SK-N-SH (cell line): Measurements from ENCODE around the gene FADS3. TPM values are rescaled to one million over a fixed set of nuclear protein-coding genes. Genes with fewer than 3 reads are reported as not detected.

Source experiments
- CTCF ChIA-PET: fragments of 300-600, 350-600 bp; formaldehyde crosslinking; extraction: SDS; loops from one replicate; lab custom pipeline; 2021; lab: Yijun Ruan, JAX
- POLR2A ChIA-PET: fragments of 350-600 bp; sonication (Branson Sonifier 250); formaldehyde crosslinking; extraction: SDS; loops from one replicate; lab custom pipeline; 2020; ENCODE audit warnings: antibody characterized with exemption, inconsistent platforms; lab: Yijun Ruan, JAX
- DNase-seq: peaks from one replicate; pipeline ENCODE4 v3.0.0; 2012
- H2AFZ ChIP-seq: fragments of 200-600 bp; sonication (generic); 2 replicates; pipeline ENCODE4 v1.8.1; 2016; ENCODE audit warnings: antibody characterized with exemption, mild to moderate bottlenecking, low read depth
- H3F3A ChIP-seq: fragments of 200-600 bp; sonication (generic); replicated peaks from 2 replicates; pipeline ENCODE3; 2016; ENCODE audit warnings: antibody characterized with exemption, mild to moderate bottlenecking; ENCODE audit not compliant: insufficient read depth
- H3K27ac ChIP-seq, 2 experiments: fragments of 200-500 bp in 1 of 2; fragments of 200-600 bp in 1 of 2; sonication (Bioruptor generic) in 1 of 2; sonication (generic), shearing (Covaris generic) in 1 of 2; 2 replicates each; pipeline versions ENCODE4 v1.5.1 to v1.6.1; 2014 to 2016; ENCODE audit warnings: low read depth in 2 of 2, inconsistent platforms in 1 of 2, low read length in 1 of 2, mild to moderate bottlenecking in 1 of 2, mixed read lengths in 1 of 2
- H3K27me3 ChIP-seq: fragments of 200-600 bp; sonication (generic), shearing (Covaris generic); 2 replicates; pipeline ENCODE4 v1.6.1; 2016; ENCODE audit warnings: mixed run types; ENCODE audit not compliant: insufficient read depth
- H3K36me3 ChIP-seq, 2 experiments: fragments of 200-500 bp in 1 of 2; fragments of 200-600 bp in 1 of 2; sonication (Bioruptor generic) in 1 of 2; sonication (generic) in 1 of 2; replicated peaks in 1 of 2; 2 replicates each; pipeline versions ENCODE3 to v1.5.1; 2014 to 2016; ENCODE audit warnings: low read length in 1 of 2, mild to moderate bottlenecking in 1 of 2; ENCODE audit not compliant: insufficient read depth in 2 of 2, control insufficient read depth in 1 of 2
- H3K4me1 ChIP-seq, 2 experiments: fragments of 200-500 bp in 1 of 2; fragments of 200-600 bp in 1 of 2; sonication (Bioruptor generic) in 1 of 2; sonication (generic), shearing (Covaris generic) in 1 of 2; 2 replicates each; pipeline versions ENCODE4 v1.5.1 to v1.6.1; 2014 to 2016; ENCODE audit warnings: low read depth in 1 of 2, low read length in 1 of 2, mixed run types in 1 of 2; ENCODE audit not compliant: insufficient read depth in 2 of 2, control insufficient read depth in 1 of 2
- H3K4me2 ChIP-seq: fragments of 200-600 bp; sonication (generic), shearing (Covaris generic); 2 replicates; pipeline ENCODE4 v1.6.1; 2017; ENCODE audit warnings: mixed run types
- H3K4me3 ChIP-seq, 2 experiments: fragments of 200-500 bp in 1 of 2; fragments of 200-600 bp in 1 of 2; sonication (Bioruptor generic) in 1 of 2; sonication (generic), shearing (Covaris generic) in 1 of 2; 2 replicates each; pipeline versions ENCODE4 v1.5.1 to v1.8.1; 2014 to 2016; ENCODE audit warnings: low read depth in 2 of 2, inconsistent platforms in 1 of 2, low read length in 1 of 2, mild to moderate bottlenecking in 1 of 2, mixed read lengths in 1 of 2, moderate library complexity in 1 of 2
- H3K79me2 ChIP-seq: fragments of 200-600 bp; sonication (generic); 2 replicates; pipeline ENCODE4 v1.8.1; 2017; ENCODE audit warnings: mild to moderate bottlenecking; ENCODE audit not compliant: insufficient read depth
- H3K9ac ChIP-seq: fragments of 200-600 bp; sonication (generic); 2 replicates; pipeline ENCODE4 v1.6.1; 2017; ENCODE audit warnings: mixed run types
- H3K9me2 ChIP-seq: fragments of 200-600 bp; sonication (generic); 2 replicates; pipeline ENCODE4 v1.6.1; 2017; ENCODE audit warnings: mixed run types
- H3K9me3 ChIP-seq: fragments of 200-600 bp; sonication (generic); 2 replicates; pipeline ENCODE4 v1.6.1; 2017; ENCODE audit warnings: mixed run types, mild to moderate bottlenecking, moderate library complexity
- H4K20me1 ChIP-seq: fragments of 200-600 bp; sonication (generic); 2 replicates; pipeline ENCODE4 v1.6.1; 2017; ENCODE audit warnings: mild to moderate bottlenecking, mixed run types; ENCODE audit not compliant: insufficient read depth
- FOXM1 ChIP-seq: IDR thresholded peaks from 2 replicates; pipeline ENCODE4 v1.4.0; 2012; ENCODE audit warnings: low read depth, mild to moderate bottlenecking
- GABPA ChIP-seq: IDR thresholded peaks from 2 replicates; pipeline ENCODE4 v1.4.0; 2012; ENCODE audit warnings: low read depth, mild to moderate bottlenecking
- JUND ChIP-seq: IDR thresholded peaks from 2 replicates; pipeline ENCODE4 v1.4.0; 2012
- MAX ChIP-seq: IDR thresholded peaks from 2 replicates; pipeline ENCODE4 v1.4.0; 2012; ENCODE audit warnings: low read depth
- MEF2A ChIP-seq: IDR thresholded peaks from 2 replicates; pipeline ENCODE4 v1.4.0; 2012; ENCODE audit warnings: low read depth, borderline replicate concordance
- RFX5 ChIP-seq: IDR thresholded peaks from 2 replicates; pipeline ENCODE4 v1.6.1; 2012; ENCODE audit warnings: mild to moderate bottlenecking, improper control_type of control experiment, low read length
- SIN3A ChIP-seq: IDR thresholded peaks from 2 replicates; pipeline ENCODE4 v1.6.1; 2012; ENCODE audit warnings: low read depth, mild to moderate bottlenecking, low read length, moderate library complexity, borderline replicate concordance
- SMC3 ChIP-seq: IDR thresholded peaks from 2 replicates; pipeline ENCODE4 v1.6.1; 2012; ENCODE audit warnings: low read depth, low read length, improper control_type of control experiment
- TAF1 ChIP-seq: IDR thresholded peaks from 2 replicates; pipeline ENCODE4 v1.6.1; 2012; ENCODE audit warnings: low read depth, mild to moderate bottlenecking, low read length, moderate library complexity, borderline replicate concordance
- USF1 ChIP-seq: IDR thresholded peaks from 2 replicates; pipeline ENCODE4 v1.4.0; 2012; ENCODE audit warnings: low read depth, borderline replicate concordance
- ZBTB33 ChIP-seq: IDR thresholded peaks from 2 replicates; pipeline ENCODE4 v1.4.0; 2012; ENCODE audit warnings: low read depth, borderline replicate concordance
- WGBS: methylation state at CpG from one replicate; pipeline ENCODE4 v1.1.6; 2017; ENCODE audit warnings: low lambda C conversion rate; 5-methylcytosine and 5-hydroxymethylcytosine counted together
- polyA plus RNA-seq, 3 experiments: library from polyadenylated mRNA; depleted of rRNA; stranded (reverse); fragments of >200 nt; gene quantifications; 2 replicates each; pipeline ENCODE4 v1.2.3, GENCODE V29; 2012
- TF ChIP-seq, protein P1 (sequence below): fragments of 150-350 bp; IDR thresholded peaks from 2 replicates; pipeline ENCODE4 v1.6.1; 2017; ENCODE audit warnings: antibody characterized with exemption, low read length, low read depth, borderline replicate concordance
- TF ChIP-seq, protein P2 (sequence below): fragments of 200-600 bp; sonication (generic); IDR thresholded peaks from 2 replicates; pipeline ENCODE4 v1.6.1; 2017; ENCODE audit warnings: antibody characterized with exemption, mild to moderate bottlenecking, moderate library complexity

Gene FADS3
- polyA plus RNA-seq, 1 of the 3 experiments (the other 2 are of a cell fraction), result 93.3 TPM

DNA sequence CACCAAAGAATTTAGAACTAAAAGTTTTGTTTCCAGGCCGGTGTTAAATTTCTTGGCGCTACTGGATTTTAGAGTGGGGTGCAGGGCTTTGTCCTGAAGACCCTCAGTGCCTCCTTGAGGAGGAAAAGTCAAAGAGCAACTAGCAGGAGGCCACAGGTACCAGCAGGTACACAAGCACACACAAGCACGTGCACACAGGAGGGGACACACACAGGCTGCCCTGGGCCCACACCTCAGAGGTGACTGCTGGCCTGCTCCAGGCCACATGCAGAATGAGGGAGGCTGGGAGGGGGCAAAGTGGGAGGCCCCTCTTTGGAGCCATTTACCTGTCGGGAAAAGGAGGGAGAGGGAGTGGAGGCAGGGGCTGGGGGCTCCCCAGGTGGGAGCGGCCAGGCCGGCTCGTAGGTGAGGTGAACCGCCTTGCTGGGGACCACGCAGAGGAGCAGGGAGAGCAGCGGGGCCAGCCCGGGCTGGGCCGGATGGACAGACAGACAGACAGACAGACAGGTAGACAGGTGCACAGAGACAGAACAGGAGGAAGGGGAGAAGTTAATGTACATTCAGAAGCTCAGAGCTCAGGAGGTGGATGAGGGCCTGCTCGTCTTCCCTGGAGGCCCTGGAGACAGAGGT is 13.8 kb upstream of the FADS3 start:
- Histone ChIP-seq H3F3A (no peaks in the 10 kb centered on the region), H2AFZ (no peak overlapping the region), H3K4me1 (no peaks in the 10 kb centered on the region), H3K9me3 (no peaks in the 10 kb centered on the region), H3K4me3 (no peak overlapping the region), H3K9ac (no peak overlapping the region), H3K9me2 (no peaks in the 10 kb centered on the region), H3K79me2 (no peaks in the 10 kb centered on the region), H3K4me2 (no peak overlapping the region), H3K27ac (no peak overlapping the region), H3K27me3 (no peaks in the 10 kb centered on the region), H4K20me1 (no peaks in the 10 kb centered on the region), H3K36me3 (peaks cover 0 to 8% of the 10 kb centered on the region in 2 experiments)
- CTCF ChIA-PET, result interaction anchor here (0.7 to 12.1 kb wide), 8 partner anchors 21 to 203 kb away, joined by 3 to 543 read pairs (median 4); partner anchors contain the start of genes BEST1 and FTH1
- POLR2A ChIA-PET, result no interaction called here
- TF ChIP-seq, protein P1, sequence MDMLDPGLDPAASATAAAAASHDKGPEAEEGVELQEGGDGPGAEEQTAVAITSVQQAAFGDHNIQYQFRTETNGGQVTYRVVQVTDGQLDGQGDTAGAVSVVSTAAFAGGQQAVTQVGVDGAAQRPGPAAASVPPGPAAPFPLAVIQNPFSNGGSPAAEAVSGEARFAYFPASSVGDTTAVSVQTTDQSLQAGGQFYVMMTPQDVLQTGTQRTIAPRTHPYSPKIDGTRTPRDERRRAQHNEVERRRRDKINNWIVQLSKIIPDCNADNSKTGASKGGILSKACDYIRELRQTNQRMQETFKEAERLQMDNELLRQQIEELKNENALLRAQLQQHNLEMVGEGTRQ, result no peak
- no peak for TF ChIP-seq USF1
- no peak for TF ChIP-seq TAF1
- TF ChIP-seq SMC3, result no peak
- no peak for TF ChIP-seq MEF2A
- TF ChIP-seq, protein P2, sequence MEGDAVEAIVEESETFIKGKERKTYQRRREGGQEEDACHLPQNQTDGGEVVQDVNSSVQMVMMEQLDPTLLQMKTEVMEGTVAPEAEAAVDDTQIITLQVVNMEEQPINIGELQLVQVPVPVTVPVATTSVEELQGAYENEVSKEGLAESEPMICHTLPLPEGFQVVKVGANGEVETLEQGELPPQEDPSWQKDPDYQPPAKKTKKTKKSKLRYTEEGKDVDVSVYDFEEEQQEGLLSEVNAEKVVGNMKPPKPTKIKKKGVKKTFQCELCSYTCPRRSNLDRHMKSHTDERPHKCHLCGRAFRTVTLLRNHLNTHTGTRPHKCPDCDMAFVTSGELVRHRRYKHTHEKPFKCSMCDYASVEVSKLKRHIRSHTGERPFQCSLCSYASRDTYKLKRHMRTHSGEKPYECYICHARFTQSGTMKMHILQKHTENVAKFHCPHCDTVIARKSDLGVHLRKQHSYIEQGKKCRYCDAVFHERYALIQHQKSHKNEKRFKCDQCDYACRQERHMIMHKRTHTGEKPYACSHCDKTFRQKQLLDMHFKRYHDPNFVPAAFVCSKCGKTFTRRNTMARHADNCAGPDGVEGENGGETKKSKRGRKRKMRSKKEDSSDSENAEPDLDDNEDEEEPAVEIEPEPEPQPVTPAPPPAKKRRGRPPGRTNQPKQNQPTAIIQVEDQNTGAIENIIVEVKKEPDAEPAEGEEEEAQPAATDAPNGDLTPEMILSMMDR, result no peak
- TF ChIP-seq ZBTB33, result no peak
- no peak for TF ChIP-seq JUND
- no peak for DNase-seq
- WGBS, result 96% methylated on average over 12 of the region's 13 CpGs

DNA sequence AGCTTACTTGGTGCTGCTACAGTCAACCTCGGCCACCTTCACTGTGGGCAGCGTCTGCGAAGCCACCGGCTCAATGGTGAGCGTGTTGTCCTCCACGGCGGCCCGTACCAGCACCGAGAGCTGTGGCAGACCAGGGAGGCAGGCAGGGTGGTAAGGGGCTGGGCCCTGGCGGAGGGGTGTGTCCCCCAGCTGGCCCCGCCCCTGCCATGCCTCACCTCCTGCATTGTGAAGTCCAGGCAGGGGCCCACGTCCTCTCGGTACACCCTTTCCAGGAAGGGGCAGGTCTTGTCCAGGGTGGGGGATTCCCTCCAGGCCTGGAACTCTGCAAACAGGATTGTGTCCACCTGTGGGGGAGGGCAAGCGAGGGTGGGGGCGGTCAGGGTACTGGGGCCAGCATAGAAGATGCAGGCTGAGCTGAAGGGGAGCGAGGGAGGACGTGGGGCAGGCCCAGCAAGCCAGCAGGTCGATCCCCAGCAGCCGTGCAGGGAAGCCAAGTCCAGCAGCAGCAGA is 13.2 kb upstream of the FADS3 start:
- no peaks in the 10 kb centered on the region for H3K27me3 ChIP-seq
- H3K4me3 ChIP-seq, result no peak overlapping the region
- H3K27ac ChIP-seq, result no peak overlapping the region
- no peaks in the 10 kb centered on the region for H3K9me3 ChIP-seq
- H3K4me1 ChIP-seq, result no peaks in the 10 kb centered on the region
- ChIA-PET CTCF (interaction anchor here (0.7 to 12.1 kb wide), 9 partner anchors 18 to 203 kb away, joined by 3 to 543 read pairs (median 3); partner anchors contain the start of gene BEST1), POLR2A (no interaction called here)
- no peaks in the 10 kb centered on the region for H3K79me2 ChIP-seq
- H4K20me1 ChIP-seq, result no peaks in the 10 kb centered on the region
- H3K4me2 ChIP-seq, result no peak overlapping the region
- H3K36me3 ChIP-seq, result peaks cover 0 to 8% of the 10 kb centered on the region in 2 experiments
- H3K9me2 ChIP-seq, result no peaks in the 10 kb centered on the region
- no peak overlapping the region for H3K9ac ChIP-seq
- no peaks in the 10 kb centered on the region for H3F3A ChIP-seq
- 88% methylated on average over 5 of the region's 19 CpGs for WGBS
- H2AFZ ChIP-seq, result no peak overlapping the region
- no peak for DNase-seq
- no peak for TF ChIP-seq RFX5
- no peak for TF ChIP-seq MAX
- TF ChIP-seq FOXM1, result no peak
- TF ChIP-seq GABPA, result no peak
- no peak for TF ChIP-seq SIN3A
- TF ChIP-seq TAF1, result no peak
- no peak for TF ChIP-seq ZBTB33
